Measurements from ENCODE around the gene IRF2.

DNA sequence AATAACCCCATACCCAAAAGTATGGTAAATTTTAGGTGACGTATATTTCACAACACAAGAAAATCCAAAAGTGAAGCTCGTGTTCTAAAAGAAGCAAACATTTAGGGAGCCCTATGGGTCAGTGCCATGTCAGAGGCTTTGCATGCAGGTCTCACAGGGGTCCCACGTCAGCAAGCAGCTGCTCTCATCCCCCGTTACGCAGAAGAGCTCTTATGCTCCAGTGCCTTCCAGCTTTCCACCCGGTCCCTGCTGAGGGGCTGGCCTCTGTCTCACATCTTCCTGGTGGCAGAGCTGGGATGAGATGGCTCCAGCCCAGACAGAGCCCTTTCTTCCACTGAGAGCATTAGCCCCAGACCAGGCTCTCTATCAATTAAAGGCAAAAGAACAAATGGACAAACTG, 82.0 kb downstream of the IRF2 start:
- TF ChIP-seq, protein P1, sequence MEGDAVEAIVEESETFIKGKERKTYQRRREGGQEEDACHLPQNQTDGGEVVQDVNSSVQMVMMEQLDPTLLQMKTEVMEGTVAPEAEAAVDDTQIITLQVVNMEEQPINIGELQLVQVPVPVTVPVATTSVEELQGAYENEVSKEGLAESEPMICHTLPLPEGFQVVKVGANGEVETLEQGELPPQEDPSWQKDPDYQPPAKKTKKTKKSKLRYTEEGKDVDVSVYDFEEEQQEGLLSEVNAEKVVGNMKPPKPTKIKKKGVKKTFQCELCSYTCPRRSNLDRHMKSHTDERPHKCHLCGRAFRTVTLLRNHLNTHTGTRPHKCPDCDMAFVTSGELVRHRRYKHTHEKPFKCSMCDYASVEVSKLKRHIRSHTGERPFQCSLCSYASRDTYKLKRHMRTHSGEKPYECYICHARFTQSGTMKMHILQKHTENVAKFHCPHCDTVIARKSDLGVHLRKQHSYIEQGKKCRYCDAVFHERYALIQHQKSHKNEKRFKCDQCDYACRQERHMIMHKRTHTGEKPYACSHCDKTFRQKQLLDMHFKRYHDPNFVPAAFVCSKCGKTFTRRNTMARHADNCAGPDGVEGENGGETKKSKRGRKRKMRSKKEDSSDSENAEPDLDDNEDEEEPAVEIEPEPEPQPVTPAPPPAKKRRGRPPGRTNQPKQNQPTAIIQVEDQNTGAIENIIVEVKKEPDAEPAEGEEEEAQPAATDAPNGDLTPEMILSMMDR (IDR thresholded peaks at IDR 0.05): no peak
- TF ChIP-seq EZH2 (IDR thresholded peaks at IDR 0.05) (no peak), EZH2phosphoT487 (IDR thresholded peaks at IDR 0.05) (no peak)

Data from neural progenitor cell (in vitro differentiated cells).